GM19328 (cell line): ENCODE results near the gene FAM180B.
"Not testable (repeated sequence)": the region's sequence is repeated elsewhere in the genome, so short reads cannot be mapped to it uniquely, and the experiment has no call there.

ENCODE experiments used
- ATAC-seq: cut with Tn5 transposase; IDR thresholded peaks from one replicate; pipeline ENCODE4 v1.9.1; 2021; ENCODE audit warnings: mild to moderate bottlenecking, moderate library complexity; ENCODE audit not compliant: unreplicated experiment

Gene FAM180B, protein sequence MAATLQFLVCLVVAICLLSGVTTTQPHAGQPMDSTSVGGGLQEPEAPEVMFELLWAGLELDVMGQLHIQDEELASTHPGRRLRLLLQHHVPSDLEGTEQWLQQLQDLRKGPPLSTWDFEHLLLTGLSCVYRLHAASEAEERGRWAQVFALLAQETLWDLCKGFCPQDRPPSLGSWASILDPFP

DNA sequence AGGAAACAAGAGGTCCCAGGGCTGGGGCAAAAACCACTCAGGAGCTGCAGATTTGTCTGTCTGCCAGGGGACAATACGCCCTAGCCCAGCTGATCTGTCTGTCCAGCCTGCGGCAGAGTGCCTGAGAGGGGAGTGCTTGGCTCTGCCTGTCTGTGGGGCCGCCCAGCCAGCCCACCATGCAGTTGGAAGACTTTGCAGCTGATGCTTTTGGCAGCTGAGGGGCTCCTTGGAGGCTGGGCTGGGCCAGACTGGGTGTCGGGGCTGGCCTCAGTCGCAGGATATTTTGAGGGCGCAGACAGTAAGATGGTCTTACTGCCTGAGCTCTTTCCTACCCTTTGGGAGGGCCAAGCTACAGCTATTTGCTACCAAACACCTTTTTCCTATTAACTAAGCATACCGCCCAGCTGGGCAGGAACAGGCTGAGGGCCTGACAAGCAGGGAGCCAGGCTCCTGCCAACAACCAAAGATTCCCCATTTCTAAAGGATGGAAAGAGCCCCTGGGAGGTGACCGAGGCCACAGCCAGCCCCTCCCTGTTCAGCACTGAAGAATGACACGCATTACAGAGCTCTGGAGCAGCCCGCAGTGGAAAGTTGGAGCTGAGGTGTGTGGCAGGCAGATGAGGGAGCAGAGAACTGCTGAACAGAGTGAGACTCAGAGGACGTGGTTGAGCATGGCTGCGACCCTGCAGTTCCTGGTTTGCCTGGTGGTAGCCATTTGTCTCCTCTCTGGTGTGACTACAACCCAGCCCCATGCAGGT is at the start of gene FAM180B:
Gene FAM180B (plus strand): TSS at position 581 of the 758 bp plus-strand sequence. CDS start 91 bp downstream, at position 672.
- no peak for ATAC-seq

DNA sequence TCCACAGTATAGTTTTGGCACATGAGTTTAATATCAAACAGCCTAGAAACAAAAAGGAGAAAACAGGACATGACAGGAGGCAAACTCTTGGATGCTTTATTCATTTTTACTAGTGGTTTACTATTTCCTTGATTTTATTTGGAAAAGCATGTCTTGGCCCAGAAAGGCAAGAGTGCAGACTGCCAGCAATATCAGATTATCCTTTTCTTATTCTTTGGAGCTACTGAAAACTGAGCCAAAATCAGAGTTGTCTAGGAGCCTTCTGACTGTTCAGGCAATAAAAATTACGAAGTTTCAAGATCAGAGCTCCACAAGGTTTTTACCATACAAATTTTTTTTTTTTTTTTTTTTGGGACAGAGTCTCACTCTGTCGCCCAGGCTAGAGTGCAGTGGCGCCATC is 49.6 kb upstream of the FAM180B start:
- no peak for ATAC-seq

DNA sequence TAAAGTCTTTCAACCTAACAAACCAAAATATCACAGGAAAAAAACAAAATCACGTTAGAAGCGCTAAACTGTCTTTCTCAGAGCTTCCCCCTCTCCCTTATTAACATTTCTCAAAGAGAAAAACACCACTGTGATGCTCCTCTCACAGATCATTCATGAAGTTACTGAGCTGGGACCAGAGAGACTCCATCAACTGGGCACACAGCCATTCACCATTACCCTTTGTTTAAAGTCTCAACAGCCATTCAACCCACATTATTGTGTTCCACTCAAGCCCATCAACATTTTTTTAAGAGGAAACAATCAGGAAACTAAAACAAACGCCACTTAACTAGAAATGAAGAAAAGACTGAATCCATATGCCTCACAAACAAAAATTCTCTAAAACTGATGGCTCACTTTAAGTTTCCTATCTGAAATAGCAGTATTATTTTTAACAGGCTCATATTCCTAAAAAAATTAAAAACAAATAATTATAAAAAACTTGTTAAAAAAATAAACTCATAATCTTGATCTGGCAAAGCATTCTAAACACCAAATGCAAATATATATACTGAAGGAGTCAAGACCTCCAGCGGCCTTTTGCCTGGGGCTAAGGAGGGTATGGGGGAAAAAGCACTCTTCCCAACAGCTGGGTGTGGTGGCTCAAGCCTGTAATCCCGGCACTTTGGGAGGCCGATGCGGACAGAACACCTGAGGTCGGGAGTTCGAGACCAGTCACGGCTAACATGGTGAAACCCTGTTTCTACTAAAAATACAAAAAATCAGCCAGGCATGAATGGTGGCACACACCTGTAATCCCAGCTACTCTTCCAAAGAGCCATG is 47.5 kb upstream of the FAM180B start:
- no peak for ATAC-seq

DNA sequence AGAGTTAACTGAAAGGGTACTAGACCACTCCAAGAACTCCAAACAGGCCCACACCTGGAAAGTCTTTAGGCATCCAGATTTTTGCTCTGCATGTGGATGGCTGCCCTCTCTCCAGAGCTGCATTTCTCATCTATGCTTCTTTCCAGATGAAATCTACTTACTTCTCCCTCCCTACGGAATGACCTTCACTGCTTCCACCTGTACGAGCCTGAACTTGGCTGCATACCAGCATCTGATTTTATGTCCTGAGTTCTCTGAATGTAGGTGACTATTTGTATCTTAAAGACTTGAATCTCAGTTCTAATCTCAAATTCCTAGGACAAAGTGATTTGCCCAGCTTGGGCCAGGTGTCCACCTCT is 46.8 kb upstream of the FAM180B start:
- no peak for ATAC-seq

DNA sequence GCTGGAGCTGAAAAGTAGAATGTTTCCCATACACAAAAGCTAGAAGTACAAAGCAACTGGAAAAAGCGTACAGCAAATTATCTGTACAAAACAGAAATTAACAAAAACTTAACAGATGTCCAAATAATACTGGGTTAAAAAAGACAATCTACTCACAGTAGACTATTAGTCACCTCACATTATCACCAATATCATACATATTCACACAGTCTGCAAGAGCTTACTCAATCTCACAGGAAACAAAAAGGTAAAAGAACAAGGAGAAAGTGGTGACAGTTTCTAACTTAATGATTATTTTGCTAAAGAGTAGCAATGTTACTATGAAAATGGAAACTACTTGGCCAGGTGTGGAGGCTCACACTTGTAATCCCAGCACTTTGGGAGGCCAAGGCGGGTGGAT is 45.4 kb upstream of the FAM180B start:
- ATAC-seq, result no peak

- no peak for ATAC-seq
These were observed 41.2 kb upstream of the FAM180B start for GRCh38 chr11:47545298-47545697.

GRCh38 chr11:47546274-47546673 is 40.2 kb upstream of the FAM180B start:
- not testable (repeated sequence) for ATAC-seq

- no peak for ATAC-seq
These were observed 36.0 kb upstream of the FAM180B start for GRCh38 chr11:47550288-47551047.

GRCh38 chr11:47551086-47551485 is 35.4 kb upstream of the FAM180B start:
- ATAC-seq, result no peak

GRCh38 chr11:47552056-47552565 is 34.4 kb upstream of the FAM180B start:
- ATAC-seq, result peak; percentile 2

DNA sequence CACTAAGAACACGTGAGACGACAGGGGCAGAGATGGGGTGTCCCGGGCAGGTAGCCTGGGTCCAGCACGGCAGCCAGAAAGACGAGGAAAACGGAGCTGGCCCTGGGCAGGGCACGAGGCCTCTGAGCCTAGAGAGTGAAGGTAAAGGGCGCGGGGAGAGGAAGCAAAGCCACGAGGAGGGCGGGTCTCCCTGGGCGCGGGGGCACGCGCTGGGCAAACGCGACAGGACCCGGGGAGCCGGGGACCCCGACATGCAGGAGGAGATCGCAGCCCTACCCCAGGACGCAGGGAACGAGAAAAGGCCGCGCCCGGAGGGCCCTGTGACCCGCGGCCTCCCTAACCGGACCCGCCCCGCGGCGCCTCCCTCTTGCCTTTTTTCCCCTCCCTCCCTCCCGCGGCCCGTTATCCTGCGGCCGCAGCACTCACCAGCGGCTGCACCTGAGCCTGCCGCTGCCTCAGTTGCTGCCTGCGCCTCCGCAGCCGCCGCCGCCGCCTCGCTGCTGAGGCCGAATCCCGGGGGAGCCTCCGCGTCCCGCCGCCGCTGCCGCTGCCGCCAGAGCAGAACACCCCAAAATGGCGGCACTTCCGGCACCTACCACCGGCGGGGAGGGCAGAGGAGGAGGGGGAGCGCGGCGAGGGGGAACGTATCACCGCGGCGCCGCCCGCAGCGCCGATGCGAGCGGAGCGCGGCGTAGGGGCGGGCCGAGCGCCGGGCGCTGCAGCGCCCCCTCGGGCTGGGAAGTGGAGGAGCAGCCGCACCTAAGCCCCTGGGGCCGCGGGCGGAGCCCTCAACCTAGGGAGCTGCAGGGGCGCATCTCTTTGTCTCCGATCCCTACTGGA is 33.7 kb upstream of the FAM180B start, which contains the start of gene CELF1:
Gene CELF1 (minus strand): TSS at position 567 of the 840 bp plus-strand sequence. CDS start 53,609 bp downstream, outside the sequence.
- ATAC-seq, result peak; percentile 88

- ATAC-seq, result peak; percentile 21
These were observed 33.1 kb upstream of the FAM180B start for GRCh38 chr11:47553406-47553743.

DNA sequence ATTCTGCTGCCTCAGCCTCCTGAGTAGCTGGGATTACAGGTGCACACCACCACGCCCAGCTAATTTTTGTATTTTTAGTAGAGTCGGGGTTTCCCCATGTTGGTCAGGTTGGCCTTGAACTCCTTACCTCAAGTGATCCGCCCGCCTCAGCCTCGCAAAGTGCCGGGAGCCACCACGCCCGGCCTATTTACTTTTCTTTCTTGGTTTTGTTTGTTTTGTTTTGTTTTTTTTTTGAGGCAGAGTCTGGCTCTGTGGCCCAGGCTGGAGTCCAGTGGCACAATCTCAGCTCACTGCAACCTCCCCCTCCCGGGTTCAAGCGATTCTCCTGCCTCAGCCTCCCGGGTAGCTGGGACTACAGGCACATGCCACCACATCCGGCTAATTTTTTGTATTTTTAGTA is 29.5 kb upstream of the FAM180B start:
- ATAC-seq, result not testable (repeated sequence)

DNA sequence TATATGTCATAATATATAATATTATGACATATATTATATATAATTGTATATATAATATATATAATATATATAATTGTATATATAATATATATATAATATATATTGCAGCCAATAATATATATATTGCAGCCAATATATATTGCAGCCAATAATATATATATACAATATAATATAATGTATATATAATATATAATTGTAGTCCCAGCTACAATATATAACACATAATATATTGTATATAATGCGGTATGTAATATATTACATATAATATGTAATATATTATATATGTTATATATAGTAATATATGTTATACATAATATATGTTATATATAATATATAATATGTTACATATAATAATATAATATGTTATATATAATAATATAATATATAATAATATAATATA is 27.8 kb upstream of the FAM180B start:
- no peak for ATAC-seq

DNA sequence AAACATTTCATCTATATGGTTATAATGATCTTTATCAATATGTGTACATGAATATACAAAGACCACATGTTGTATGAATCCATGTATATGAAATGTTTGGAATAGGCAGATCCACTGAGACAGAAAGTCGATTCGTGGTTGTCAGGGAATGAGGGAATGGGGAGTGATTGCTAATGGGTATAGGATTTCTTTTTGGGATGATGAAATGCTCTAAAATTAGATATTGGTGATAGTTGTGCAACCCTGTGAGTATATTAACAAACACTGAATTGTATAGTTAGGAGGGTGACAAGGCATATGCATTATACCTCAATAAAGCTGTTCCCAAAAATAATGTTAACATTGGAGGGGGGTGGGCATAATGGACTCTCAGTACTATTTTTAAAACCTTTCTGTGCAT is 26.1 kb upstream of the FAM180B start:
- no peak for ATAC-seq

DNA sequence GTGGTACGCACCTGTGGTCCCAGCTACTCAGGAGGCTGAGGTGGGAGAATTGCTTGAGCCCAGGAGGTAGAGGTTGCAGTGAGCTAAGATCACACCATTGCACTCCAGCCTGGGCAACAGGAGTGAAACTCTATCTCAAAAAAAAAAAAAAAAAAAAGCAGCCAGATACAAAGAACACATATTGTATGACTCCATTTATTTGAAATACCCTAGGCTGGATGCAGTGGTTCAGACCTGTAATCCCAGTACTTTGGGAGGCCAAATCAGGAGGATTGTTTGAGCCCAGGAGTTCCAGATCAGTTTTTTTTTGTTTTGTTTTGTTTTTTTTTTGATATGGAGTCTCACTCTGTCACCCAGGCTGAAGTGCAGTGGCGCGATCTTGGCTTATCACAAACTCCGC is 24.1 kb upstream of the FAM180B start:
- not testable (repeated sequence) for ATAC-seq

GRCh38 chr11:47564366-47564765 is 22.1 kb upstream of the FAM180B start:
- not testable (repeated sequence) for ATAC-seq

DNA sequence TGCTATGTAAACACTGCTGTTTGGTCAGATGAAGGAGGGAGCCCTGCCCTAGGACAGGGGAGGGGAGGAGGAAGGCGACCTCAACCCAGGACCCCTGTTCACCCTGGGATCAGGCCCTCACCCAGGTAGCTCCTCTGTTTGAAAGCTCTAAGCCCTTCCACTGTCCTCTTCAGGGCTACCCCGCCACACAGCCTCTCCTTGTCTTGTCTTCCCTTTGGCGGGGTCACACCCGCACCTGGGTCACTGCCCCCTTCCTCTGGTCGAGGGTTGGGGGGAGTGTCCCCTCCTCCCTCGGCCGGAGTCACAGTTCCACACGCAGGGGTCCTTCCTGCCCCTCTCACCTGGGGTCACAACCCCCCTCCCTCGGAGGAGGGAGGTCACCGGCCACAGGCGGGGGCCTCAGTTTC is 21.5 kb upstream of the FAM180B start:
- peak; percentile 8 for ATAC-seq

- ATAC-seq, result peak; percentile 77
These were observed 20.9 kb upstream of the FAM180B start, which contains the start of gene PTPMT1 for GRCh38 chr11:47565340-47566148. Gene PTPMT1, plus strand, starts transcription at chr11:47565599. Its CDS starts 24 bp downstream, at chr11:47565623.
